Panc1 (cell line): ENCODE results near the gene PDPK1. TPM values are rescaled to one million over a fixed set of nuclear protein-coding genes. Genes with fewer than 3 reads are reported as not detected.

Experiments
- ATAC-seq: fragments of 200-7000 bp; cut with Tn5 transposase; 2 replicates; pipeline ENCODE4 v1.9.1; 2020; ENCODE audit warnings: mild to moderate bottlenecking, moderate library complexity
- BruUV-seq: library from RNA; stranded (reverse); fragments of 400-500 nt; replicated peaks from 2 replicates; lab custom pipeline; 2021; lab: Mats Ljungman, UMichigan
- CTCF ChIA-PET: fragments of 300-600 bp; sonication (Branson Sonifier 250); formaldehyde crosslinking; loops from one replicate; lab custom pipeline; 2022; ENCODE audit warnings: antibody characterized with exemption; lab: Charles Lee
- POLR2A ChIA-PET: fragments of 300-600 bp; sonication (Branson Sonifier 250); formaldehyde crosslinking; loops from one replicate; lab custom pipeline; 2022; ENCODE audit warnings: antibody characterized with exemption; lab: Charles Lee
- DNase-seq: peaks from one replicate; pipeline ENCODE4 v3.0.0-alpha.2; 2010; ENCODE audit warnings: low read depth, low spot score
- H3K27ac ChIP-seq: 2 replicates; pipeline ENCODE4 v1.5.1; 2011; ENCODE audit warnings: mild to moderate bottlenecking, low read length, inconsistent platforms
- H3K27me3 ChIP-seq: fragments of 200-500 bp; sonication (Bioruptor generic); 2 replicates; pipeline ENCODE4 v1.6.0; 2014; ENCODE audit warnings: low read length, inconsistent platforms; ENCODE audit not compliant: control insufficient read depth, insufficient read depth
- H3K36me3 ChIP-seq: fragments of 200-500 bp; sonication (Bioruptor generic); 2 replicates; pipeline ENCODE4 v1.5.1; 2014; ENCODE audit warnings: inconsistent platforms, mild to moderate bottlenecking, low read length, moderate library complexity; ENCODE audit not compliant: control insufficient read depth, insufficient read depth
- H3K4me1 ChIP-seq: 2 replicates; pipeline ENCODE4 v1.5.1; 2011; ENCODE audit warnings: inconsistent platforms, mild to moderate bottlenecking, low read length, moderate library complexity; ENCODE audit not compliant: control insufficient read depth, insufficient read depth
- H3K4me3 ChIP-seq, 2 experiments: 2 replicates each; pipeline ENCODE4 v1.5.1; 2011 to 2012; ENCODE audit warnings: low read depth in 2 of 2, low read length in 2 of 2, mild to moderate bottlenecking in 2 of 2, inconsistent platforms in 1 of 2, moderate library complexity in 1 of 2
- H3K9me3 ChIP-seq: fragments of 200-500 bp; sonication (Bioruptor generic); 2 replicates; pipeline ENCODE4 v1.5.1; 2014; ENCODE audit warnings: low read depth, mild to moderate bottlenecking, inconsistent platforms, low read length, moderate library complexity; ENCODE audit not compliant: control insufficient read depth, insufficient read depth
- POLR2AphosphoS5 ChIP-seq: IDR thresholded peaks from 2 replicates; pipeline ENCODE4 v1.6.1; 2012; ENCODE audit warnings: mild to moderate bottlenecking, low read depth, low read length, moderate library complexity
- REST ChIP-seq, 2 experiments: IDR thresholded peaks; 2 replicates each; pipeline ENCODE4 v1.6.1; 2011 to 2012; ENCODE audit warnings: low read depth in 2 of 2, control low read depth in 1 of 2, low read length in 1 of 2, mild to moderate bottlenecking in 1 of 2, moderate library complexity in 1 of 2; ENCODE audit not compliant: insufficient read depth in 1 of 2
- SIN3A ChIP-seq: IDR thresholded peaks from 2 replicates; pipeline ENCODE4 v1.6.1; 2012; ENCODE audit warnings: low read depth, mild to moderate bottlenecking, low read length, moderate library complexity, borderline replicate concordance; ENCODE audit not compliant: insufficient read depth
- TCF7L2 ChIP-seq: IDR thresholded peaks from 2 replicates; pipeline ENCODE4 v1.6.1; 2011; ENCODE audit warnings: mild to moderate bottlenecking, low read depth, low read length, inconsistent platforms
- in situ Hi-C: cut with HindIII; loops from 2 replicates; pipeline ENCODE4 v1.10.0; 2016; ENCODE audit warnings: low sequenced_read_pairs, low pct_unique_long_range_greater_than_20kb
- intact Hi-C: fragments of 100-400 bp; cut with micrococcal nuclease; formaldehyde crosslinking; loops from one replicate; pipeline ENCODE4 v1.10.0; 2022; ENCODE audit not compliant: unreplicated experiment
- total RNA-seq: library from RNA; stranded (reverse); gene quantifications from one replicate; pipeline ENCODE4 v1.2.1, GENCODE V29; 2021; ENCODE audit not compliant: unreplicated experiment
- TF ChIP-seq, protein P1 (sequence below): fragments of 450-650 bp; IDR thresholded peaks from 2 replicates; pipeline ENCODE4 v1.5.1; 2017; ENCODE audit warnings: mild to moderate bottlenecking

PDPK1 gene
- total RNA-seq, 1 experiment from 2014 or later: 43.2 TPM

- POLR2A ChIA-PET: no interaction called here
- peaks cover 2% of the 10 kb centered on the region; the same call in 1 of the 2 replicates for H3K36me3 ChIP-seq
- BruUV-seq: no TSS peak
- in situ Hi-C loops: no loop called here
- TF ChIP-seq, protein P1, sequence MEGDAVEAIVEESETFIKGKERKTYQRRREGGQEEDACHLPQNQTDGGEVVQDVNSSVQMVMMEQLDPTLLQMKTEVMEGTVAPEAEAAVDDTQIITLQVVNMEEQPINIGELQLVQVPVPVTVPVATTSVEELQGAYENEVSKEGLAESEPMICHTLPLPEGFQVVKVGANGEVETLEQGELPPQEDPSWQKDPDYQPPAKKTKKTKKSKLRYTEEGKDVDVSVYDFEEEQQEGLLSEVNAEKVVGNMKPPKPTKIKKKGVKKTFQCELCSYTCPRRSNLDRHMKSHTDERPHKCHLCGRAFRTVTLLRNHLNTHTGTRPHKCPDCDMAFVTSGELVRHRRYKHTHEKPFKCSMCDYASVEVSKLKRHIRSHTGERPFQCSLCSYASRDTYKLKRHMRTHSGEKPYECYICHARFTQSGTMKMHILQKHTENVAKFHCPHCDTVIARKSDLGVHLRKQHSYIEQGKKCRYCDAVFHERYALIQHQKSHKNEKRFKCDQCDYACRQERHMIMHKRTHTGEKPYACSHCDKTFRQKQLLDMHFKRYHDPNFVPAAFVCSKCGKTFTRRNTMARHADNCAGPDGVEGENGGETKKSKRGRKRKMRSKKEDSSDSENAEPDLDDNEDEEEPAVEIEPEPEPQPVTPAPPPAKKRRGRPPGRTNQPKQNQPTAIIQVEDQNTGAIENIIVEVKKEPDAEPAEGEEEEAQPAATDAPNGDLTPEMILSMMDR: no peak; the same call in 1 of the 2 replicates
- TF ChIP-seq SIN3A (no peak), REST (IDR thresholded peaks at IDR 0.05; ENCODE audit: insufficient read depth in 1 of 2, low read depth in 2 of 2, low read length in 1 of 2) (no peak), POLR2AphosphoS5 (no peak), TCF7L2 (no peak)
- H3K4me1 ChIP-seq: peaks cover 28% of the 10 kb centered on the region
- CTCF ChIA-PET: interaction anchor here (0.6 kb wide), 1 partner anchor 38 kb away, joined by 3 read pairs; the partner anchor contains the start of gene TBC1D24
- DNase-seq (no peak), ATAC-seq (no peak)
- peak overlapping the region; percentile 73 for H3K27ac ChIP-seq
- H3K27me3 ChIP-seq: no peaks in the 10 kb centered on the region
- intact Hi-C loops: no loop called here
- H3K9me3 ChIP-seq: no peaks in the 10 kb centered on the region
- peak overlapping the region; percentile 42 to 95 for H3K4me3 ChIP-seq
Measured at GRCh38 chr16:2512735-2513404, 25.0 kb upstream of the PDPK1 start.

- ChIA-PET POLR2A (no interaction called here), CTCF (interaction anchor here (0.6 to 0.7 kb wide), 2 partner anchors 13 to 39 kb away, joined by 3 to 4 read pairs; partner anchors contain the start of gene TBC1D24)
- Histone ChIP-seq H3K4me3 (peak within 1 kb of the TSS; percentile 85 to 95), H3K27ac (peak within 1 kb of the TSS; percentile 90), H3K36me3 (peaks cover 2% of the 10 kb centered on the region; the same call in 1 of the 2 replicates), H3K9me3 (no peaks in the 10 kb centered on the region), H3K27me3 (no peaks in the 10 kb centered on the region), H3K4me1 (peaks cover 36% of the 10 kb centered on the region)
- intact Hi-C loops: no loop called here
- in situ Hi-C loops: no loop called here
- no peak for DNase-seq
- TF ChIP-seq TCF7L2: no peak
- peak; percentile 90 for TF ChIP-seq POLR2AphosphoS5
- TF ChIP-seq, protein P1: no peak
- TF ChIP-seq SIN3A: peak; percentile 83; the same call in 1 of the 2 replicates
- no peak for TF ChIP-seq REST (IDR thresholded peaks at IDR 0.05; ENCODE audit: insufficient read depth in 1 of 2, low read depth in 2 of 2, low read length in 1 of 2)
- peak; percentile 89 for ATAC-seq
- no TSS peak for BruUV-seq
Measured at GRCh38 chr16:2513405-2514332, 24.2 kb upstream of the PDPK1 start, which contains the start of gene ATP6V0C. Gene ATP6V0C (plus strand): TSS chr16:2513952. CDS start chr16:2514104, 152 bp downstream.
